GM12891 (cell line): ENCODE measurements around the gene VAV2.

ENCODE experiments used
- POLR2A ChIP-seq: IDR thresholded peaks from 2 replicates; pipeline ENCODE4 v1.6.1; 2011; ENCODE audit warnings: low read depth, low read length, control low read depth
- POLR2AphosphoS5 ChIP-seq: IDR thresholded peaks from 2 replicates; pipeline ENCODE4 v1.6.1; 2011; ENCODE audit warnings: low read depth, low read length, control low read depth
- TAF1 ChIP-seq: IDR thresholded peaks from 2 replicates; pipeline ENCODE4 v1.6.1; 2011; ENCODE audit warnings: low read depth, low read length, control low read depth

DNA sequence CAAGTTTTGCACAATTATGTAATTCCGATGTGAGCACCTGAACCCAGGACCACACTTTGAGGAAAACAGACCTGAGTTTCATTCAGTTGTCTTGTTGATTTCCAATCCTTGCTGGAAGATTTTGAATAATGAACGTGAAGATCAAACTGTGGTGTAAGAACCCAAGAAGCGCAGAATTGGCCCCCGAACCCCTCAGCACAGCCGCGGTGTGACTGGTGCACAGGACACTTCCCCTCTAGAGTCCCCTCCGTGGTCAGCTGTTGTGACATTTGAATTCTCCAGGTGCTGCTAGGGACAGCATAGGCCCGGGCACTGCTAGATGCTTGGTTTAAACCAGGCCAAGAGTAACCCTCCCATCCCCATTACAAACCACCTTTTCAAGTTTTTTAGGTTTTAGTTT lies 34.9 kb upstream of the VAV2 start:
- TF ChIP-seq TAF1 (no peak), POLR2A (no peak), POLR2AphosphoS5 (no peak)
